Astrocyte of the spinal cord (primary cell): ENCODE data around the gene MYCBP.

Experiments used
- DNase-seq: peaks from one replicate; pipeline ENCODE4 v3.0.0; 2011; ENCODE audit warnings: low read depth, low spot score
- H3K4me3 ChIP-seq: 2 replicates; pipeline ENCODE4 v1.5.1; 2011; ENCODE audit warnings: low read depth, mild to moderate bottlenecking, low read length, moderate library complexity
- in situ Hi-C: cut with HindIII; loops from 2 replicates; pipeline ENCODE4 v1.10.0; 2017; ENCODE audit warnings: low sequenced_read_pairs
- TF ChIP-seq, protein P1 (sequence below): IDR thresholded peaks from 2 replicates; pipeline ENCODE4 v1.5.1; 2012; ENCODE audit warnings: low read depth, mild to moderate bottlenecking, low read length, inconsistent platforms

The MYCBP gene

DNA sequence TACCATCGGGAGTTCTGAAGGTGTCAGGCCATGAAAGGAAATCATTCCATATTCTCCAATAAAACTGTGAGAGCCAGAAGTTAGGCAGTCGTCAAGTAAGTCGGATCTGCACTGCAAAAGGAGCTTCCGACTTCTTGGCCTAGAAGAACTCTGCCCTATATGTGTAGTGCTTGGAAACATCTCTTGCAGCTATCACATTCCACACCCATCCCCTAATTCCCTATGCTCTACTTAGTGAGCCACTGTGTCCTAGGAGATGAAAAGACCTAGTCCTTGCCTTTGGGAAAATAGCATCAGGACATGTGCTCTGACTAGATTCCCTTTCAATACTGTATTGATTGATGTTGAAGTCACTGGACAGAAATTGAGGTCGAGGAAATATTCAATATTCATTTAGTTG, 16.4 kb upstream of the MYCBP start:
- in situ Hi-C loops, result no loop called here
- TF ChIP-seq, protein P1, sequence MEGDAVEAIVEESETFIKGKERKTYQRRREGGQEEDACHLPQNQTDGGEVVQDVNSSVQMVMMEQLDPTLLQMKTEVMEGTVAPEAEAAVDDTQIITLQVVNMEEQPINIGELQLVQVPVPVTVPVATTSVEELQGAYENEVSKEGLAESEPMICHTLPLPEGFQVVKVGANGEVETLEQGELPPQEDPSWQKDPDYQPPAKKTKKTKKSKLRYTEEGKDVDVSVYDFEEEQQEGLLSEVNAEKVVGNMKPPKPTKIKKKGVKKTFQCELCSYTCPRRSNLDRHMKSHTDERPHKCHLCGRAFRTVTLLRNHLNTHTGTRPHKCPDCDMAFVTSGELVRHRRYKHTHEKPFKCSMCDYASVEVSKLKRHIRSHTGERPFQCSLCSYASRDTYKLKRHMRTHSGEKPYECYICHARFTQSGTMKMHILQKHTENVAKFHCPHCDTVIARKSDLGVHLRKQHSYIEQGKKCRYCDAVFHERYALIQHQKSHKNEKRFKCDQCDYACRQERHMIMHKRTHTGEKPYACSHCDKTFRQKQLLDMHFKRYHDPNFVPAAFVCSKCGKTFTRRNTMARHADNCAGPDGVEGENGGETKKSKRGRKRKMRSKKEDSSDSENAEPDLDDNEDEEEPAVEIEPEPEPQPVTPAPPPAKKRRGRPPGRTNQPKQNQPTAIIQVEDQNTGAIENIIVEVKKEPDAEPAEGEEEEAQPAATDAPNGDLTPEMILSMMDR, result no peak
- DNase-seq, result no peak
- no peak overlapping the region for H3K4me3 ChIP-seq

DNA sequence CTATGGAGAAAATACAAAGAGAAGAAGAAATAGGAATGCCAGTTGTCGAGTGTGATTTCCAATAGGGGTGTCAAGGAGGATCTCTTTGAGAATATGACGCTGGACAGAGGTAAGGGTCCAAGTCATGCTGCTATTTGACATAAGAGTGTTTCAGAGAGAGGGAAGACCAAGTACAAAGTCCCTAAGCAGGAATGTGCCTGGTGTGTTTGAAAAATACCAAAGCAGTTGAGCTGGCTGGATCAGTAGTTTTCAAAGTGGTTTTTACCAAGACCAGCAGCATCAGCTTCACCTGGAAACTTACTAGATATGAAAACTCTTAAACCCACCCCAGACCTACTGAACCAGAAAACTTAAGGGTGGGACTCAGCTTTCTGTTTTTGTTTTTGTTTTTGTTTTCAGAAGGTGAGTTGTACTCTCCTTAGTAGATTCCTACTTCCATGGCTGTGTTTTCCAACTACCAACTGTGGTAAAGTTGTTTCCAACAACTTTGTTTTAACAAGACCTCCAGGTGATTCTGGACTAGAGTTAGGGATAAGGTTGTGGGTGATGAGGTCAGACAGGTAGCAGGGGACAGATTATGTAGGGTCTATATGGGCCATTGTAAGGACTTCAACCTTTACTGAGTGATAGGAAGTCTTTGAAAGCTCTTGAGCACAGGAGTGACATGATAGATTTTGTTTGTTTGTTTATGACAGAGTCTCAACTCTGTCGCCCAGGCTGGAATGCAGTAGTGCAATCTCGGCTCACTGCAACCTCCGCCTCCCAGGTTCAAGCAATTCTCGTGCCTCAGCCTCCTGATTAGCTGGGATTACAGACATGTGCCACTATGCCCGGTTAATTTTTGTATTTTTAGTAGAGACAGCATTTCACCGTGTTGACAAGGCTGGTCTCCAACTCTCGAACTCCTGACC, 15.5 kb upstream of the MYCBP start:
- TF ChIP-seq, protein P1, result no peak
- in situ Hi-C loops, result no loop called here
- no peak overlapping the region for H3K4me3 ChIP-seq
- DNase-seq, result no peak

DNA sequence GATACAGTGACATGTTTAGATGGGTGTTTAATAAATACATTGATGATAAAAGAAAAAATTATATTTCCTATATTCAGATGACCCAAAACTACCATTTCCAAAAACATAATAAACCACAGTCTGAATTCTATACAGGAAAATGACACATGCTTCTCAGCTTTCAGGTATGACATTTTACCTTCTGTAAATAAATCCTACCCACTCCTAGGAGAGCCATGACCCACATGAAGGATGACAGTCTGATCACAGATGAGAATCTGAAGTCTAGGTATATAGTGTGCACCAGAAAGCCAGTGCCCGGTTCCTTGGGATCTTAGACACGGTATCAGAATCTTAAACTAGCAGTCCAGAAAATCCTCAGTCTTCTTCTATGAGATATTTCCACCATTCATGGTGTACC, 11.9 kb upstream of the MYCBP start:
- TF ChIP-seq, protein P1, result no peak
- in situ Hi-C loops, result no loop called here
- no peak overlapping the region for H3K4me3 ChIP-seq
- no peak for DNase-seq

DNA sequence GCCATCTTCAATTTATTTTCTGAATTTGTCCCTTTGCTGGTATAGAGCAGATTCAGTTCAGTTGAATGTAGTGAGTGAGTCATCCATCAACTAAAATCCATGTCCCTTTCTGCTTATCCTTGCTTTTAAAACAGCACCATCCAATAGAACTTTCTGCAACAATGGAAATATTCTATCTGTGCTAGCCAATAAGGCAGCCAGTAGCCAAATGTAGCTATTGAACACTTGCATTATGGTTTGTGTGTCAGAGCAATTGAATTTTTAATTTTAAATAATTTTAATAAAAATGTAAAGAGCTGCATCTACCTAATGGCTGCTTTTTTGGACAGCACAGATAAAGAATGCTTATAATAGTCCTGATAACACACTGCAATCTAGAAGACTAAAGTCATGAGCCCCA, 8.3 kb upstream of the MYCBP start, which contains the start of gene GJA9:
TSS of gene GJA9 (minus strand) at position 101 of the 400 bp plus-strand sequence. CDS start 5,489 bp downstream, outside the sequence.
- no peak for DNase-seq
- TF ChIP-seq, protein P1, result no peak
- in situ Hi-C loops, result no loop called here
- no peak within 1 kb of the TSS for H3K4me3 ChIP-seq

DNA sequence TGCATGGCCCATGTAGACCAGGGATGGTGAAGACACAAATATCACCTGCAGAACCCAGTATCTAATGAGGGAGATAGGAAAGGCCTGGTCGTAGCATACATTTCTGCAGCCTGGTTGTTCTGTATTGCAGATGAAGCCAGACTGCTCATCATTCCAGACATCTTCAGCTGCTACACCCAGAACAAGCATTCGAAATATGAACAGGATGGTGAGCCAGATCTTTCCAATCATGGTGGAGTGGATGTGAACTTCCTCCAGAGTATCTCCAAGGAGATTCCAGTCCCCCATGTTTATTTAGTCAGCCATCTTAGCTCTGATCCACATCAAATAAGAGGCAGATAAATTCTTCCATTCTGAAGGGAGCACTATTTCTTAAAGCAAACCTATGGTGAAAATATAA, 2.7 kb upstream of the MYCBP start:
- DNase-seq, result no peak
- TF ChIP-seq, protein P1, result no peak
- in situ Hi-C loops, result no loop called here
- no peak overlapping the region for H3K4me3 ChIP-seq

DNA sequence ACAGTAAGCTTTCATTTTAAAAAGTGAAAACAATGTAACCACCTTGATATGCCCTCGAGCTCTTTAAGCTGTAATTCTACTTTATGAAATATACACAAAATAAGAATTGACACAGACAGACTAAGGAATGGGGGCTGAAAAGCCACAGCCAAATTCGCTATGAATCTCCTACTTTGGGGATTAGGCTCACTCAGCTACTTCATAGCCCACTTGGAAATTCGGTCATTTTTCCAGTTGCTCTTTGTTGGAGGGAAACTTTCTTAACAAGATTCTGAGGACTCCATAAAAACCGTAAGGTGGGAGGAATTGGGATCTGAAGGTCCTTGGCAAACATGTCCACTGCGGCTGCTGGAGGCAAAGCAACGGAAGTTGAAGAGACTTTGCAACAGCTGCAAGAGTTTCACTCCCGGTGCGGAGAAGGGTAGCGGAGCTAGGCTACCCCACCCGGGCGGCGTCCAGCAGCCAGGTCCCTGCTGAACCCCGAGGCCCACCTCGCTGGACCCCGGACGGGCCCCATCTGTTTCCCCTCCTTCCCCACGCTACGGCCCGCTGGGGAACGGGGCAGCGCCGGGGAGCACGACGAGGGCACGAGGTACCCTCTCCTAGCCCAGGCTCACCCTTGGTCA, 634 bp downstream of the MYCBP start:
- DNase-seq, result peak; percentile 8
- in situ Hi-C loops, result no loop called here
- peak overlapping the region; percentile 72 for H3K4me3 ChIP-seq
- TF ChIP-seq, protein P1, result no peak
